BLaER1 (cell line): ENCODE data around the gene SURF2.
"Not testable (repeated sequence)": the region's sequence is repeated elsewhere in the genome, so short reads cannot be mapped to it uniquely, and the experiment has no call there.

Source experiments
- H3K27ac ChIP-seq: shearing (Covaris generic); formaldehyde crosslinking; 2 replicates; pipeline ENCODE4 v1.8.1; 2022
- H3K27me3 ChIP-seq: shearing (Covaris generic); formaldehyde crosslinking; 2 replicates; pipeline ENCODE4 v1.8.1; 2022
- H3K36me3 ChIP-seq: shearing (Covaris generic); formaldehyde crosslinking; 2 replicates; pipeline ENCODE4 v1.8.1; 2022
- H3K4me1 ChIP-seq: shearing (Covaris generic); formaldehyde crosslinking; 2 replicates; pipeline ENCODE4 v1.8.1; 2022
- H3K4me2 ChIP-seq: shearing (Covaris generic); formaldehyde crosslinking; 2 replicates; pipeline ENCODE4 v1.8.1; 2022
- H3K4me3 ChIP-seq: shearing (Covaris generic); formaldehyde crosslinking; 2 replicates; pipeline ENCODE4 v1.8.1; 2022
- H3K9ac ChIP-seq: shearing (Covaris generic); formaldehyde crosslinking; 2 replicates; pipeline ENCODE4 v1.8.1; 2022
- H3K9me3 ChIP-seq: shearing (Covaris generic); formaldehyde crosslinking; 2 replicates; pipeline ENCODE4 v1.8.1; 2022
- H4K20me1 ChIP-seq: shearing (Covaris generic); formaldehyde crosslinking; 2 replicates; pipeline ENCODE4 v1.8.1; 2022
- Cebpa-rat ChIP-seq: shearing (Covaris generic); IDR thresholded peaks from 2 replicates; pipeline ENCODE4 v1.8.1; 2022

The SURF2 gene

GRCh38 chr9:133382507-133383141 lies 26.3 kb downstream of the SURF2 start:
- H3K9me3 ChIP-seq: peaks cover 11% of the 10 kb centered on the region
- no peaks in the 10 kb centered on the region for H3K36me3 ChIP-seq
- no peaks in the 10 kb centered on the region for H3K27me3 ChIP-seq
- no peak for TF ChIP-seq Cebpa-rat
- no peak overlapping the region for H3K4me3 ChIP-seq
- H3K27ac ChIP-seq: no peak overlapping the region
- H3K4me1 ChIP-seq: no peaks in the 10 kb centered on the region
- H3K4me2 ChIP-seq: no peak overlapping the region
- H3K9ac ChIP-seq: no peak overlapping the region
- no peaks in the 10 kb centered on the region for H4K20me1 ChIP-seq

- H3K27ac ChIP-seq: no peak overlapping the region
- H4K20me1 ChIP-seq: no peaks in the 10 kb centered on the region
- no peak overlapping the region for H3K4me2 ChIP-seq
- TF ChIP-seq Cebpa-rat: no peak
- no peaks in the 10 kb centered on the region for H3K36me3 ChIP-seq
- peaks cover 4% of the 10 kb centered on the region; the same call in 1 of the 2 replicates for H3K9me3 ChIP-seq
- no peaks in the 10 kb centered on the region for H3K4me1 ChIP-seq
- H3K9ac ChIP-seq: no peak overlapping the region
- H3K27me3 ChIP-seq: no peaks in the 10 kb centered on the region
- no peak overlapping the region for H3K4me3 ChIP-seq
Observed at GRCh38 chr9:133383438-133383837, 27.1 kb downstream of the SURF2 start.

- H3K4me1 ChIP-seq: no peaks in the 10 kb centered on the region
- H3K27ac ChIP-seq: no peak overlapping the region
- H3K4me3 ChIP-seq: no peak overlapping the region
- no peaks in the 10 kb centered on the region for H3K36me3 ChIP-seq
- no peaks in the 10 kb centered on the region for H3K27me3 ChIP-seq
- no peak overlapping the region for H3K4me2 ChIP-seq
- no peaks in the 10 kb centered on the region for H3K9me3 ChIP-seq
- no peaks in the 10 kb centered on the region for H4K20me1 ChIP-seq
- H3K9ac ChIP-seq: no peak overlapping the region
- no peak for TF ChIP-seq Cebpa-rat
Observed at GRCh38 chr9:133384736-133385321, 28.5 kb downstream of the SURF2 start.

GRCh38 chr9:133385452-133385851 lies 29.1 kb downstream of the SURF2 start:
- H3K9ac ChIP-seq: no peak overlapping the region
- H3K4me3 ChIP-seq: no peak overlapping the region
- no peak overlapping the region for H3K4me2 ChIP-seq
- H3K36me3 ChIP-seq: no peaks in the 10 kb centered on the region
- H3K27me3 ChIP-seq: no peaks in the 10 kb centered on the region
- H3K9me3 ChIP-seq: no peaks in the 10 kb centered on the region
- H3K27ac ChIP-seq: no peak overlapping the region
- H4K20me1 ChIP-seq: no peaks in the 10 kb centered on the region
- TF ChIP-seq Cebpa-rat: no peak
- no peaks in the 10 kb centered on the region for H3K4me1 ChIP-seq

- no peak for TF ChIP-seq Cebpa-rat
- H3K9me3 ChIP-seq: peaks cover 5% of the 10 kb centered on the region; the same call in 1 of the 2 replicates
- H3K4me2 ChIP-seq: no peak overlapping the region
- no peak overlapping the region for H3K9ac ChIP-seq
- no peak overlapping the region for H3K4me3 ChIP-seq
- no peaks in the 10 kb centered on the region for H4K20me1 ChIP-seq
- no peak overlapping the region for H3K27ac ChIP-seq
- H3K4me1 ChIP-seq: no peaks in the 10 kb centered on the region
- H3K36me3 ChIP-seq: no peaks in the 10 kb centered on the region
- H3K27me3 ChIP-seq: no peaks in the 10 kb centered on the region
Observed at GRCh38 chr9:133386338-133386737, 30.0 kb downstream of the SURF2 start.

- Histone ChIP-seq H3K36me3 (no peaks in the 10 kb centered on the region), H3K9ac (no peak overlapping the region), H3K4me2 (no peak overlapping the region), H3K4me1 (no peaks in the 10 kb centered on the region), H3K27me3 (no peaks in the 10 kb centered on the region), H3K9me3 (peaks cover 5% of the 10 kb centered on the region; the same call in 1 of the 2 replicates), H4K20me1 (no peaks in the 10 kb centered on the region), H3K27ac (no peak overlapping the region), H3K4me3 (no peak overlapping the region)
- TF ChIP-seq Cebpa-rat: no peak
Observed at GRCh38 chr9:133387680-133388079, 31.3 kb downstream of the SURF2 start.

- TF ChIP-seq Cebpa-rat: no peak
Observed at GRCh38 chr9:133389025-133389557, 32.7 kb downstream of the SURF2 start.

GRCh38 chr9:133389562-133389961 lies 33.2 kb downstream of the SURF2 start:
- Histone ChIP-seq H3K4me2 (no peak overlapping the region), H4K20me1 (no peaks in the 10 kb centered on the region), H3K27ac (no peak overlapping the region), H3K36me3 (no peaks in the 10 kb centered on the region), H3K27me3 (no peaks in the 10 kb centered on the region), H3K4me3 (no peak overlapping the region), H3K4me1 (no peaks in the 10 kb centered on the region), H3K9me3 (peaks cover 5% of the 10 kb centered on the region; the same call in 1 of the 2 replicates), H3K9ac (no peak overlapping the region)
- TF ChIP-seq Cebpa-rat: no peak

More at GRCh38 chr9:133389025-133389557, 32.7 kb downstream of the SURF2 start:
- H4K20me1 ChIP-seq: no peaks in the 10 kb centered on the region
- H3K4me1 ChIP-seq: no peaks in the 10 kb centered on the region
- H3K4me2 ChIP-seq: no peak overlapping the region
- no peak overlapping the region for H3K27ac ChIP-seq
- H3K4me3 ChIP-seq: no peak overlapping the region
- no peaks in the 10 kb centered on the region for H3K36me3 ChIP-seq
- peaks cover 5% of the 10 kb centered on the region; the same call in 1 of the 2 replicates for H3K9me3 ChIP-seq
- H3K27me3 ChIP-seq: no peaks in the 10 kb centered on the region
- H3K9ac ChIP-seq: no peak overlapping the region

- Histone ChIP-seq H3K36me3 (no peaks in the 10 kb centered on the region), H3K4me1 (no peaks in the 10 kb centered on the region), H3K9ac (no peak overlapping the region), H4K20me1 (no peaks in the 10 kb centered on the region), H3K27me3 (no peaks in the 10 kb centered on the region), H3K9me3 (peaks cover 5% of the 10 kb centered on the region; the same call in 1 of the 2 replicates), H3K27ac (no peak overlapping the region), H3K4me3 (no peak overlapping the region), H3K4me2 (no peak overlapping the region)
- no peak for TF ChIP-seq Cebpa-rat
Observed at GRCh38 chr9:133390713-133391112, 34.4 kb downstream of the SURF2 start.

- H3K27me3 ChIP-seq, H3K9me3 ChIP-seq, H3K9ac ChIP-seq, H3K4me3 ChIP-seq, H3K36me3 ChIP-seq, H3K4me1 ChIP-seq, H3K4me2 ChIP-seq, H3K27ac ChIP-seq, H4K20me1 ChIP-seq: not testable (repeated sequence)
Observed at GRCh38 chr9:133391449-133391848, 35.1 kb downstream of the SURF2 start.

- H3K27ac ChIP-seq, H3K9me3 ChIP-seq, H3K9ac ChIP-seq, H3K36me3 ChIP-seq, H3K27me3 ChIP-seq, H3K4me3 ChIP-seq, H4K20me1 ChIP-seq, H3K4me2 ChIP-seq: not testable (repeated sequence)
- peaks cover 11% of the 10 kb centered on the region; the same call in 1 of the 2 replicates for H3K4me1 ChIP-seq
Observed at GRCh38 chr9:133392308-133392707, 36.0 kb downstream of the SURF2 start.
